SU-DHL-6 (cell line): ENCODE measurements around the gene TTC38.

Source experiments
- CTCF ChIP-seq: fragments of 200-600 bp; sonication (generic); IDR thresholded peaks from one replicate; pipeline ENCODE4 v1.5.1; 2017; ENCODE audit warnings: antibody characterized with exemption, mild to moderate bottlenecking, low read length, moderate library complexity; ENCODE audit not compliant: insufficient read depth, poor library complexity, severe bottlenecking
- EZH2phosphoT487 ChIP-seq: fragments of 200-600 bp; sonication (generic), shearing (Covaris generic); conservative IDR thresholded peaks from 2 replicates; pipeline ENCODE4 v1.6.1; 2018; ENCODE audit warnings: mild to moderate bottlenecking, antibody characterized with exemption, low read length, moderate library complexity, mixed read lengths

DNA sequence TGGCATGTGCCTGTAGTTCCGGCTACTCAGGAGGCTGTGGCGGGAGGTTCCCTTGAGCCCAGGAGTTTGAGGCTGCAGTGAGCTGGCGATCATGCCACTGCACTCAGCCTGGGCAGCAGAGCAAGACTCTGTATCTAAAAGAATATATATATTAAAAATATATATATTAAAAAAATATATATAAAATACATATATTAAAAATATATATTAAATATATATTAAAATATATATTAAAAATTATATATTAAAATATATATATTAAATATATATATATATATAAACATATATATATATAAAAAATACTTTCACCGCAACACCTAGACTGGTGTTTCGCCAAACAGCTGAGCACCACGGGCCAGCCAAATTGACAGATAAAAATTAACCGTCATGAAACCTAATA, 8.8 kb downstream of the TTC38 start:
- TF ChIP-seq EZH2phosphoT487, result no peak
- no peak for TF ChIP-seq CTCF
